Fibroblast of the aortic adventitia (primary cell): ENCODE data around the gene TERT. TPM values are rescaled to one million over a fixed set of nuclear protein-coding genes. Genes with fewer than 3 reads are reported as not detected.

Experiments used
- DNase-seq: peaks from one replicate; pipeline ENCODE4 v3.0.0-alpha.2; 2010; ENCODE audit warnings: low read depth
- H3K4me3 ChIP-seq: 2 replicates; pipeline ENCODE4 v1.5.1; 2011; ENCODE audit warnings: low read depth, mild to moderate bottlenecking, control low read depth, low read length, moderate library complexity
- total RNA-seq: library from RNA; depleted of rRNA; stranded (reverse); fragments of >200 nt; gene quantifications from 2 replicates; pipeline ENCODE4 v1.2.3, GENCODE V29; 2012; ENCODE audit warnings: low replicate concordance
- TF ChIP-seq, protein P1 (sequence below): IDR thresholded peaks from 2 replicates; pipeline ENCODE4 v1.5.1; 2011; ENCODE audit warnings: mild to moderate bottlenecking, low read length, control low read depth, inconsistent platforms; ENCODE audit not compliant: insufficient read depth

Gene TERT
- total RNA-seq, 1 donor = not detected

GRCh38 chr5:1298723-1299510, 4.0 kb upstream of the TERT start:
- DNase-seq = no peak
- H3K4me3 ChIP-seq = no peak overlapping the region

GRCh38 chr5:1298067-1298551, 3.2 kb upstream of the TERT start:
- no peak overlapping the region for H3K4me3 ChIP-seq
- DNase-seq = no peak
- TF ChIP-seq, protein P1, sequence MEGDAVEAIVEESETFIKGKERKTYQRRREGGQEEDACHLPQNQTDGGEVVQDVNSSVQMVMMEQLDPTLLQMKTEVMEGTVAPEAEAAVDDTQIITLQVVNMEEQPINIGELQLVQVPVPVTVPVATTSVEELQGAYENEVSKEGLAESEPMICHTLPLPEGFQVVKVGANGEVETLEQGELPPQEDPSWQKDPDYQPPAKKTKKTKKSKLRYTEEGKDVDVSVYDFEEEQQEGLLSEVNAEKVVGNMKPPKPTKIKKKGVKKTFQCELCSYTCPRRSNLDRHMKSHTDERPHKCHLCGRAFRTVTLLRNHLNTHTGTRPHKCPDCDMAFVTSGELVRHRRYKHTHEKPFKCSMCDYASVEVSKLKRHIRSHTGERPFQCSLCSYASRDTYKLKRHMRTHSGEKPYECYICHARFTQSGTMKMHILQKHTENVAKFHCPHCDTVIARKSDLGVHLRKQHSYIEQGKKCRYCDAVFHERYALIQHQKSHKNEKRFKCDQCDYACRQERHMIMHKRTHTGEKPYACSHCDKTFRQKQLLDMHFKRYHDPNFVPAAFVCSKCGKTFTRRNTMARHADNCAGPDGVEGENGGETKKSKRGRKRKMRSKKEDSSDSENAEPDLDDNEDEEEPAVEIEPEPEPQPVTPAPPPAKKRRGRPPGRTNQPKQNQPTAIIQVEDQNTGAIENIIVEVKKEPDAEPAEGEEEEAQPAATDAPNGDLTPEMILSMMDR = no peak

More at GRCh38 chr5:1298723-1299510, 4.0 kb upstream of the TERT start:
- TF ChIP-seq, protein P1 = no peak

- H3K4me3 ChIP-seq = no peak overlapping the region
- DNase-seq = no peak
- TF ChIP-seq, protein P1 = no peak
Measured at GRCh38 chr5:1297243-1297642, 2.4 kb upstream of the TERT start.

DNA sequence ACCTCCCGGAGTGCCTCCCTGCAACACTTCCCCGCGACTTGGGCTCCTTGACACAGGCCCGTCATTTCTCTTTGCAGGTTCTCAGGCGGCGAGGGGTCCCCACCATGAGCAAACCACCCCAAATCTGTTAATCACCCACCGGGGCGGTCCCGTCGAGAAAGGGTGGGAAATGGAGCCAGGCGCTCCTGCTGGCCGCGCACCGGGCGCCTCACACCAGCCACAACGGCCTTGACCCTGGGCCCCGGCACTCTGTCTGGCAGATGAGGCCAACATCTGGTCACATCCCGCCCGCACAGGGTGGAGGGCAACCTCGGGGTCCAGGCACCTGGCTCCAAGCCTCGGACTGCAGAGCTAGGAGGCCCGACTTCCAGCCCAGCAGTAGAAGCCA, 776 bp upstream of the TERT start:
- no peak overlapping the region for H3K4me3 ChIP-seq
- no peak for DNase-seq
- TF ChIP-seq, protein P1 = no peak

GRCh38 chr5:1294206-1294834, 548 bp downstream of the TERT start:
- no peak for DNase-seq
- no peak overlapping the region for H3K4me3 ChIP-seq
- TF ChIP-seq, protein P1 = no peak

DNA sequence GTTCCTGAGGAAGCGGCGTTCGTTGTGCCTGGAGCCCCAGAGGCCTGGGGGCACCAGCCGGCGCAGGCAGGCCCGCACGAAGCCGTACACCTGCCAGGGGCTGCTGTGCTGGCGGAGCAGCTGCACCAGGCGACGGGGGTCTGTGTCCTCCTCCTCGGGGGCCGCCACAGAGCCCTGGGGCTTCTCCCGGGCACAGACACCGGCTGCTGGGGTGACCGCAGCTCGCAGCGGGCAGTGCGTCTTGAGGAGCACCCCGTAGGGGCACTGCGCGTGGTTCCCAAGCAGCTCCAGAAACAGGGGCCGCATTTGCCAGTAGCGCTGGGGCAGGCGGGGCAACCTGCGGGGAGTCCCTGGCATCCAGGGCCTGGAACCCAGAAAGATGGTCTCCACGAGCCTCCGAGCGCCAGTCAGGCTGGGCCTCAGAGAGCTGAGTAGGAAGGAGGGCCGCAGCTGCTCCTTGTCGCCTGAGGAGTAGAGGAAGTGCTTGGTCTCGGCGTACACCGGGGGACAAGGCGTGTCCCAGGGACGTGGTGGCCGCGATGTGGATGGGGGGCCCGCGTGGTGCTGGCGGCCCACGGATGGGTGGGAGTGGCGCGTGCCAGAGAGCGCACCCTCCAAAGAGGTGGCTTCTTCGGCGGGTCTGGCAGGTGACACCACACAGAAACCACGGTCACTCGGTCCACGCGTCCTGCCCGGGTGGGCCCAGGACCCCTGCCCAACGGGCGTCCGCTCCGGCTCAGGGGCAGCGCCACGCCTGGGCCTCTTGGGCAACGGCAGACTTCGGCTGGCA, 1.3 kb downstream of the TERT start:
- no peak overlapping the region for H3K4me3 ChIP-seq
- DNase-seq = no peak
- TF ChIP-seq, protein P1 = no peak
